Superior temporal gyrus (tissue), 1 donor: Measurements from ENCODE around the gene TFDP2.
A peak's percentile ranks its signal among the peaks of the same experiment; 100 is the strongest.
"Not testable (repeated sequence)": the region's sequence is repeated elsewhere in the genome, so short reads cannot be mapped to it uniquely, and the experiment has no call there.

Experiments
- DNase-seq: peaks from one replicate; pipeline ENCODE4 v3.0.0-alpha.2; 2016; ENCODE audit errors: extremely low spot score

Gene TFDP2

DNA sequence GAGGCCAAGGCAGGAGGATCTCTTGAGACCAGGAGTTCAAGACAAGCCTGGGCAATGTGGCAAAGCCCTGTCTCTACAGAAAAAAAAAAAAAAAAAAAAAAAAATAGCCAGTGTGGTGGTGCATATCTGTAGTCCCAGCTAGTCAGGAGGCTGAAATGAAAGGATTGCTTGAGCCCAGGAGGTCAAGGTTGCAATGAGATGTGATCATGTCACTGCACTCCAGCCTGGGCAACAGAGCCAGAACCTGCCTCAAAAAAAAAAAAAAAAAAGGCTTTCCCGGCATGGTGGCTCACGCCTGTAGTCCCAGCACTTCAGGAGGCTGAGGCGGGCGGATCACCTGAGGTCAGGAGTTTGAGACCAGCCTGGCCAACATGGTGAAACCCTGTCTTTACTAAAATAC, 73.7 kb downstream of the TFDP2 start:
- not testable (repeated sequence) for DNase-seq

DNA sequence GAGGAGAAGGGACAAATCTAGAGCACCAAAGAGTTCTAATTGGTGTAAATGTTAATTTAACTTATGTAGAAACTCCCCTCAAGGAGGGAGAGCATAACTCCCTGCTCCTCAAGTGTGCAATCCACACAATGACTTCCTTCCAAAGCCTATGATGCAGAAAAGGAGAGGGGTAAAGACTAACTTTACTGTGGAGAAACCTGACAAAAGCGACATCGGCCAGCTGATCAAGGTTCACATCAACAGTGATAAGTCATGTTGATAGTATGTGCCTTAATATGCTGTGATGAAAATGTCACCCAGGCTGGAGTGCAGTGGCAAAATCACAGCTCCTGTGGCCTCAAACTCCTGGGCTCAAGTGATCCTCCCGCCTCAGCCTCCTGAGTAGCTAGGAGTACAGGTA, 76.5 kb downstream of the TFDP2 start:
- no peak for DNase-seq

GRCh38 chr3:142065932-142066331, 83.4 kb downstream of the TFDP2 start:
- no peak for DNase-seq

GRCh38 chr3:142065344-142065743, 84.0 kb downstream of the TFDP2 start:
- DNase-seq = no peak

GRCh38 chr3:142064454-142064853, 84.9 kb downstream of the TFDP2 start:
- DNase-seq = no peak

DNA sequence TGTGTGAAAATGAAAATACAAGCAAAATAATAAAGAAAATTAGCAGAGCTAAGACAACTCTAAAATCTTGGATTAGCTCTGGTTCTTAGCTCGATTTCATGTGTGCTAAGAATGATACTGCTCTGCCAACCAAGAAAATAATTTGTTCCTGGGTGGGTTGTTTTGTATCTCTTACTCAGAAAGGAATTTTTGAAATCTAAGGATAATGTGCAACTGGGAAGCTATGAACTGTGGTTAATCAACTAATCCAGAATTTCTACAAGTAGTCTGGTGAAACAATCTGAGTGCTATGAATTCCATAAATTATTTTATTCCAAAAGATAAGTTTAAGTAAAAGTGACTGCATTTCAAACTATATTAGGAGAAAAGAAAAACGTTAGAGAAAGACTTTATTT, 92.0 kb downstream of the TFDP2 start:
- DNase-seq = no peak

- no peak for DNase-seq
Observed at GRCh38 chr3:142056656-142057330, 92.6 kb downstream of the TFDP2 start.

- no peak for DNase-seq
Observed at GRCh38 chr3:142053835-142054234, 95.5 kb downstream of the TFDP2 start.

DNA sequence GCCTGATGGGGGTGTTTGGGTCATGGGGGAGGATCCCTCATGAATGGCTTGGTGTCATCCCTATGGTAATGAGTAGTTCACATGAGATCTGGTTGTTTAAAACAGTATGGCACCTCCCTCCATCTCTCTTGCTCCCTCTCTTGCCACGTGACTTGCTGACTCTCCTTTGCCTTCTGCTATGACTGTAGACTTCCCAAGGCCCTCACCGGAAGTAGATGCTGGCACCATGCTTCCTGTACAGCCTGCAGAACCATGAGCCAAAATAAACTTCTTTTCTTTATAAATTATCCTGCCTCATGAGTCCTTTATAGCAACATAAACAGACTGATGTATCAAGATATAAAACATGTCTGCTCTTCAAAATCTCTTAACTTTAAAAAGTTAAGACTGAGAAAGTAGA, 96.1 kb downstream of the TFDP2 start:
- DNase-seq = no peak

GRCh38 chr3:142051351-142051750, 98.0 kb downstream of the TFDP2 start:
- no peak for DNase-seq

- no peak for DNase-seq
Observed at GRCh38 chr3:142047021-142047369, 102.3 kb downstream of the TFDP2 start.

DNA sequence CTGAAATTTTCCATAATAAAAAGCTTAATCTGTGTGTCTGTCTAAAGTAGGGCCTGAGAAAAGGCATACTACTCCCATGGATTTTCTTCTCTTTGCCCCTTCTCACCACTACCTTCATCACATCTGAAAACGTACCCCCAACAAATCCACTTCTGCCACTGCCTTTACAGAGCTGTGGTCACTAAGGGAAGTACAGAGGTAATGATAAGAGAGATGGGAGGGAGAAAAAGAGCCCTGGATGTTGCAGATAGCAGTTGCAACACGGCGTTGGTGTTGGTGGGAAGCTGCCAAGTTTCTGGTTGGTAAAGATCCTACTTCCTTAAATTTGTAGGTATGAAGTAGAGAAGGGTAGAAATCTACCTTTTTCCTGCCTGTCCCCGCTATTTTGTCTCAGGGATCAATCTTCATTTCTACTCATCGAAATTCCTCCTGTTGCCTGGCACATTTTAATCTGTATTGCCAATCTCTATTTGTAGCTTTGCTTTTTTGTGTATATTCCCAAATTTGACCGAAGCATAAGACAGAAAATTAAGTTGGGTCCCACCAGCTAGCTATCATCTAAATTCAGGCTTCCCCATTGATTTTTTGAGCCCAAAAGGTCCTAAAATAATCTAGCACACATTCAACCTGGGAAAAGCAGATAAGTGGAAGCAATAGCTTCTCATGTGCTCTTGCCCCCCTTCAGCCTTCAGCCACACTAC, 102.9 kb downstream of the TFDP2 start:
- DNase-seq = no peak

DNA sequence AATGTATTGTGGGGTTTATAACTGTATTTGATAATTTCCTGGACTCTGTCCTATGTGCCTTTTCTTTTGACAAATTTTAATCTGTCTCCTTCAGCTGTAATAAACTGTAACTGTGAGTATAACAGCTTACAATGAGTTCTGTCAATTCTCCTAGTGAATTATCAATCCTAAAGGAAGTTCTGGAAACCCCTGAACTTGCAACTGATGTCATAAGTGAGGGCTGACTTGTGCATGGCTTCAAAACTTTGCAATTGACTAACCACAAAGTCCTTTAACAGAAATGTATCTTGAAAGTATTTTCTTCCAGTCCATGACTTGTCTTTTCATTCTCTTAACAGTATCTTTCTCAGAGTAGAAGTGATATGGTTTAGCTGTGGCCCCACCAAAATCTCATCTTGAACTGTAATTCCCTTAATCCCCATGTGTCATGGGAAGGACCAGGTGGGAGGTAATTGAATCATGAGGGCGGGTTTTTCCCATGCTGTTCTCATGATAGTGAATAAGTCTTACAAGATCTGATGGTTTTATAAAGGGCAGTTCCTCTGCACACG, 108.3 kb downstream of the TFDP2 start:
- no peak for DNase-seq

GRCh38 chr3:142035308-142035922, 113.9 kb downstream of the TFDP2 start:
- no peak for DNase-seq

DNA sequence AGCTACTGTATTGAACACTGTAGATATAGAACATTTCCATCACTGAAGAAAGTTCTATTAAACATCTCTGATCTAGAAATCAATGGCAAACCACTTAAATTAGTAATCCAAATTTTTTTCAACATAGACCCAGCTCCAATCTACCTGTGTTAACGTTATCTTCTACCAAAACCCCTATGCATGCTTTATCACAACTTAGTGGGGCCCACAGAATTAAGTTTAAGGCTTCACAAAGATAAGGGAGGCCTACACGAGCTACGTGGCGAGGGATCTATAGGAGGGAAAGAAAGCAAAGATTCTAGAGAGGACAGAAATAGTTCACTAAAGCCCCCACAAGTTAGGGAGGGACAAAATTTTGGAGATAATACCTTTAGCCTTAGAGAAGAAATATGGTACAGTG, 116.1 kb downstream of the TFDP2 start:
- no peak for DNase-seq

- DNase-seq = no peak
Observed at GRCh38 chr3:142031575-142031974, 117.8 kb downstream of the TFDP2 start.

- DNase-seq = no peak
Observed at GRCh38 chr3:142029791-142030190, 119.6 kb downstream of the TFDP2 start.

DNA sequence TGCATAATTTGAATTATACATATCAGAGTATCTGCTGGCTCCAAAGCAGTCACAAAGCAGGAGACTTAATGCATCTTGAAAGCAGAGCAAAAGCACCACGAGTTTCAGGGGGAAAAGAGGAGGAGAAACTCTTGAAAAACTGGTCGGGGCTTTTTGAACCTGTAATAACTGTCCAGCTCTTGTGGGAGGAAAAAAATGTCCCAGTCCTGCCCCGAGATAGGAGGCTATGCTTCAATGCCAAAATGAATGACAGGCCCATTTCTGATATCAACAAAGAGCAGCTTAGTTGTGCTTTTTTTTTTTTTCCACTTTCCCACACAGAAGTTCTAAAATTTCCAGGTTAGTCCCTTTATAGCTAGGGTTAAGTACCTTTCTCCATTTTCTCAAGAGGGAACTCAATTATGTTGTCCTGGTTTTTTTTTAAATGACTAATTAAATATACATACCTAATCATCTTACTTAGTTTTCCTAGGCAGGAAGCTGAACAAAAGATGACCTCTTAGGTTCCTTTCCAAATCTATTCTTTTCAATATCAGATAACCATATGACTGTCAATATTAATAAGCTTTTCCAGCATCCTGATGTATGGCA, 120.2 kb downstream of the TFDP2 start:
- DNase-seq = peak; percentile 5

DNA sequence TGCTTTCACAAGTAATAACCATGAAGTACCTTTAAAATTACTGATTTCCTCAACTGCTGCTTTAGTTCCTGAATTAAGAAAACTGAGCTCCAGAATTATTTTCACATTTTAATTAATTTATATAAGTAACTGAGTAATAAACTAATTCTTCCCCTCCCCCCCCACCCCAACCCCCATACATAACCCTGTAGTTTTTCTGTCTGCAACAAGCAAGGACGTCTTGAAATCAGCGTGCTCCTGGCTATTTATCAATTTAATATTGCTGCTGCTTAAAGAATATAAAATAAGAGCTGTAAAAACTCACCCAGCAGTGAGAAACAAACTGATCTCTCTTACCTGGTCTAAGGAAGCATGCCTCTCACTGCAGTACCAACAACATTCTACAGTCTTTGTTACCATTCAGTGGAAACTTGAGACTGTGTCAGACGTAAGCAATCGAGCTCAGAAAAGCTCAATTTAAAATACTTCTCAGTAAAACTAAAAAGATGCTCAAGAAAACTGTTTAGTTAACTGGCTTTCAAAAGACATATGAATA, 121.0 kb downstream of the TFDP2 start:
- DNase-seq = peak; percentile 46

GRCh38 chr3:142027735-142028134, 121.6 kb downstream of the TFDP2 start:
- DNase-seq = no peak

GRCh38 chr3:142027300-142027699, 122.0 kb downstream of the TFDP2 start:
- no peak for DNase-seq

DNA sequence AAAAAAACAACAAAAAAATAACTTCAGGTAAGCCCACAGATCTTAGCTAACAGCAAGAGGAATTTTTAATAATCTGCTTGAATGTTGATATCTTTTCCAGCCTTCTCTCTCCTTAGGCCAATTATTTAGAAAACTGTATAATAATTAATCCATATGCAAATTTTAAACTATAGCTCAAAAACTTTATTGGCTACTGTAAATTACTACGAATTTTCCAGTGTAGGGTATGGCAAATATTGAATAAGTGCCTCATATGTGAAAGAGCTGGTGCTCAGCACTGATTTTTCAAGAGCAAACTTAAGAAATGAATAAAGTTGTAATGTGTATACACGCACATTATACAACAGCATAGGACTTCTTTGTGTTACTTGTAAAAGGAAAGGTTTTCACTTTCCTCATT, 123.0 kb downstream of the TFDP2 start:
- no peak for DNase-seq
